SU-DHL-6 (cell line): ENCODE results near the gene KIRREL2.

Source experiments
- EZH2phosphoT487 ChIP-seq: fragments of 200-600 bp; sonication (generic), shearing (Covaris generic); conservative IDR thresholded peaks from 2 replicates; pipeline ENCODE4 v1.6.1; 2018; ENCODE audit warnings: mild to moderate bottlenecking, antibody characterized with exemption, low read length, moderate library complexity, mixed read lengths
- TF ChIP-seq, protein P1 (sequence below): fragments of 200-600 bp; sonication (generic); IDR thresholded peaks from one replicate; pipeline ENCODE4 v1.5.1; 2017; ENCODE audit warnings: antibody characterized with exemption, mild to moderate bottlenecking, low read length, moderate library complexity; ENCODE audit not compliant: insufficient read depth, poor library complexity, severe bottlenecking

DNA sequence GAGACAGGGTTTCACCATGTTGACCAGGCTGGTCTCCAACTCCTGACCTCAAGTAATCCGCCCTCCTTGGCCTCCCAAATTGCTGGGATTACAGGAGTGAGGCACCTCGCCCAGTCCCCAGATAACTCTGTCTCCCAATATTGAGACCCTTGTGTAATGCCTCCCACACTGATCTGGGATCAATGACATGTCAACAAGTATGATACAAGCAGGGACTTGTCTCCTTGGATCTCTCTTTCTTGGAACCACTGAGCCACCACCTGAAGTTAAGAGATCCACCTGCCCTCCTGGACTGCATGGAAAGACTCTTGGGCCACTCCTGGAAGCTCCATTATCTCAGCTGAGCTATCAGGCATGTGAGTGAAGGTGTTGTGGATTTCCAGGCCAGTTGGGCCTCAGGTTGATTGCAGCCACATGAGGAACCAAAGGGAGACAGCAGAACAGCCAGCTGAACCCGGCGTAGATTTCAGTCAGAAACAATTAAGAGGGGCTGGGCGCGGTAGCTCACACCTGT, 28.6 kb downstream of the KIRREL2 start:
- TF ChIP-seq, protein P1, sequence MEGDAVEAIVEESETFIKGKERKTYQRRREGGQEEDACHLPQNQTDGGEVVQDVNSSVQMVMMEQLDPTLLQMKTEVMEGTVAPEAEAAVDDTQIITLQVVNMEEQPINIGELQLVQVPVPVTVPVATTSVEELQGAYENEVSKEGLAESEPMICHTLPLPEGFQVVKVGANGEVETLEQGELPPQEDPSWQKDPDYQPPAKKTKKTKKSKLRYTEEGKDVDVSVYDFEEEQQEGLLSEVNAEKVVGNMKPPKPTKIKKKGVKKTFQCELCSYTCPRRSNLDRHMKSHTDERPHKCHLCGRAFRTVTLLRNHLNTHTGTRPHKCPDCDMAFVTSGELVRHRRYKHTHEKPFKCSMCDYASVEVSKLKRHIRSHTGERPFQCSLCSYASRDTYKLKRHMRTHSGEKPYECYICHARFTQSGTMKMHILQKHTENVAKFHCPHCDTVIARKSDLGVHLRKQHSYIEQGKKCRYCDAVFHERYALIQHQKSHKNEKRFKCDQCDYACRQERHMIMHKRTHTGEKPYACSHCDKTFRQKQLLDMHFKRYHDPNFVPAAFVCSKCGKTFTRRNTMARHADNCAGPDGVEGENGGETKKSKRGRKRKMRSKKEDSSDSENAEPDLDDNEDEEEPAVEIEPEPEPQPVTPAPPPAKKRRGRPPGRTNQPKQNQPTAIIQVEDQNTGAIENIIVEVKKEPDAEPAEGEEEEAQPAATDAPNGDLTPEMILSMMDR: no peak
- no peak for TF ChIP-seq EZH2phosphoT487
